HEK293 (cell line): ENCODE results near the gene OR4D6.

ENCODE experiments used
- CTCF ChIA-PET: fragments of 350-600 bp; formaldehyde crosslinking; extraction: SDS; loops from one replicate; lab custom pipeline; 2021; ENCODE audit warnings: antibody characterized with exemption; lab: Yijun Ruan, JAX
- POLR2A ChIA-PET: fragments of 300-600 bp; formaldehyde crosslinking; extraction: SDS; loops from one replicate; lab custom pipeline; 2020; ENCODE audit warnings: antibody characterized with exemption, inconsistent platforms; lab: Yijun Ruan, JAX
- H3K27ac ChIP-seq: fragments of 200-500 bp; sonication (Bioruptor generic); 2 replicates; pipeline ENCODE4 v1.5.1; 2014; ENCODE audit warnings: low read depth, low read length, control low read depth, inconsistent platforms; ENCODE audit errors: extremely low read depth
- H3K36me3 ChIP-seq, 2 experiments: fragments of 200-500 bp in 1 of 2; sonication (Bioruptor generic) in 1 of 2; 1 replicate in 1 of 2; 2 replicates in 1 of 2; pipeline ENCODE4 v1.5.1; 2014 to 2017; ENCODE audit warnings: inconsistent platforms in 2 of 2, low read length in 2 of 2; ENCODE audit not compliant: control insufficient read depth in 2 of 2, insufficient read depth in 1 of 2
- H3K4me1 ChIP-seq: fragments of 200-500 bp; sonication (Bioruptor generic); 2 replicates; pipeline ENCODE4 v1.5.1; 2014; ENCODE audit warnings: mild to moderate bottlenecking, low read length, inconsistent platforms; ENCODE audit not compliant: control insufficient read depth, insufficient read depth
- H3K4me3 ChIP-seq: 2 replicates; pipeline ENCODE4 v1.5.1; 2011; ENCODE audit warnings: low read depth, mild to moderate bottlenecking, control low read depth, low read length, moderate library complexity
- H3K9me3 ChIP-seq: fragments of 200-500 bp; sonication (Bioruptor generic); 2 replicates; pipeline ENCODE4 v1.5.1; 2014; ENCODE audit warnings: low read depth, low read length, inconsistent platforms; ENCODE audit not compliant: control insufficient read depth, insufficient read depth
- BCL11A ChIP-seq: fragments of 450-650 bp; formaldehyde crosslinking; IDR thresholded peaks from 2 replicates; pipeline ENCODE4 v1.5.1; 2016; ENCODE audit warnings: low read depth, missing biosample characterization, missing genetic modification characterization
- GLI2 ChIP-seq: fragments of 450-650 bp; formaldehyde crosslinking; IDR thresholded peaks from 2 replicates; pipeline ENCODE4; 2017; ENCODE audit warnings: missing biosample characterization, missing genetic modification characterization, low read depth, borderline replicate concordance
- GLIS1 ChIP-seq: fragments of 450-650 bp; formaldehyde crosslinking; IDR thresholded peaks from 2 replicates; pipeline ENCODE4 v1.5.1; 2016; ENCODE audit warnings: missing biosample characterization, missing genetic modification characterization
- ZFP69B ChIP-seq: fragments of 450-650 bp; formaldehyde crosslinking; IDR thresholded peaks from 2 replicates; pipeline ENCODE4 v1.5.1; 2016; ENCODE audit warnings: missing biosample characterization, missing genetic modification characterization
- ZIC2 ChIP-seq: fragments of 450-650 bp; formaldehyde crosslinking; IDR thresholded peaks from 2 replicates; pipeline ENCODE4 v1.5.1; 2016; ENCODE audit warnings: missing biosample characterization, missing genetic modification characterization
- ZNF174 ChIP-seq: fragments of 450-650 bp; formaldehyde crosslinking; IDR thresholded peaks from 2 replicates; pipeline ENCODE4 v1.5.0; 2017; ENCODE audit warnings: missing biosample characterization, mild to moderate bottlenecking, missing genetic modification characterization
- ZNF19 ChIP-seq: fragments of 450-650 bp; formaldehyde crosslinking; IDR thresholded peaks from 2 replicates; pipeline ENCODE4; 2016; ENCODE audit warnings: missing biosample characterization, missing genetic modification characterization, low read depth
- ZNF214 ChIP-seq: fragments of 450-650 bp; formaldehyde crosslinking; IDR thresholded peaks from 2 replicates; pipeline ENCODE4 v1.5.1; 2017; ENCODE audit warnings: missing biosample characterization, mild to moderate bottlenecking, missing genetic modification characterization, borderline replicate concordance
- ZNF324 ChIP-seq: fragments of 450-650 bp; formaldehyde crosslinking; IDR thresholded peaks from 2 replicates; pipeline ENCODE4 v1.5.1; 2016; ENCODE audit warnings: missing biosample characterization, missing genetic modification characterization
- ZNF707 ChIP-seq: fragments of 450-650 bp; formaldehyde crosslinking; IDR thresholded peaks from 2 replicates; pipeline ENCODE4 v1.5.1; 2016; ENCODE audit warnings: missing biosample characterization, missing genetic modification characterization
- ZNF768 ChIP-seq: fragments of 450-650 bp; formaldehyde crosslinking; IDR thresholded peaks from 2 replicates; pipeline ENCODE4 v1.5.1; 2018; ENCODE audit warnings: missing biosample characterization, mild to moderate bottlenecking, missing genetic modification characterization
- ZSCAN30 ChIP-seq: fragments of 450-650 bp; IDR thresholded peaks from 2 replicates; pipeline ENCODE4 v1.5.1; 2018; ENCODE audit warnings: missing biosample characterization, mild to moderate bottlenecking, missing genetic modification characterization, moderate library complexity
- TF ChIP-seq, protein P1 (sequence below): fragments of 450-650 bp; formaldehyde crosslinking; IDR thresholded peaks from 2 replicates; pipeline ENCODE4 v1.5.1; 2017; ENCODE audit warnings: missing biosample characterization, missing genetic modification characterization
- TF ChIP-seq, protein P2 (sequence below): fragments of 450-650 bp; formaldehyde crosslinking; IDR thresholded peaks from 2 replicates; pipeline ENCODE4 v1.5.1; 2016; ENCODE audit warnings: missing biosample characterization, missing genetic modification characterization, low read depth
- TF ChIP-seq, protein P3 (sequence below): fragments of 450-650 bp; formaldehyde crosslinking; IDR thresholded peaks from 2 replicates; pipeline ENCODE4 v1.5.1; 2016; ENCODE audit warnings: missing biosample characterization, missing genetic modification characterization

The OR4D6 gene

GRCh38 chr11:59423835-59424234 lies 32.9 kb upstream of the OR4D6 start:
- H3K9me3 ChIP-seq = no peaks in the 10 kb centered on the region
- ChIA-PET POLR2A (no interaction called here), CTCF (interaction anchor here (0.8 kb wide), 1 partner anchor 252 kb away, joined by 3 read pairs; the partner anchor contains the start of gene DTX4)
- H3K36me3 ChIP-seq = no peaks in the 10 kb centered on the region
- TF ChIP-seq GLIS1 (tag by site-specific recombination) (no peak), ZNF174 (no peak), ZNF214 (tag by site-specific recombination) (no peak), ZIC2 (tag by site-specific recombination) (no peak)
- no peak overlapping the region for H3K27ac ChIP-seq
- H3K4me3 ChIP-seq = no peak overlapping the region
- H3K4me1 ChIP-seq = no peaks in the 10 kb centered on the region

DNA sequence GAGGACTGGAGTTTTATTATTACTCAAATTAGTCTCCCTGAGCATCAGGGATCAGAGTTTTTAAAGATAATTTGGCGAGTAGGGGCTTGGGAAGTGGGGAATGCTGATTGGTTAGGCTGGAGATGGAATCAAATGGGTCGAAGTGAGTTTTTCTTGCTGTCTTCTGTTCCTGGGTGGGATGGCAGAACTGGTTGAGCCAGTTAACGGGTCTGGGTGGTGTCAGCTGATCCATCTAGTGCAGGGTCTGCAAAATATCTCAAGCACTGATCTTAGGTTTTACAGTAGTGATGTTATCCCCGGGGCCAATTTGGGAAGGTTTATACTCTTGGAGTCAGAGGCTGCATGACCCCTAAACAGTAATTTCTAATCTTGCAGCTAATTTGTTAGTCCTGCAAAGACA lies 31.6 kb upstream of the OR4D6 start:
- POLR2A ChIA-PET = no interaction called here
- Histone ChIP-seq H3K27ac (no peak overlapping the region), H3K4me1 (no peaks in the 10 kb centered on the region), H3K36me3 (no peaks in the 10 kb centered on the region), H3K9me3 (no peaks in the 10 kb centered on the region)
- CTCF ChIA-PET = interaction anchor here (0.6 to 1.6 kb wide), 4 partner anchors 216 to 730 kb away, joined by 3 to 5 read pairs (median 4); partner anchors contain the start of gene DTX4
- TF ChIP-seq BCL11A (tag by site-specific recombination) = no peak
- TF ChIP-seq ZNF707 (tag by site-specific recombination) = no peak
- TF ChIP-seq ZNF19 = no peak
- TF ChIP-seq, protein P1, sequence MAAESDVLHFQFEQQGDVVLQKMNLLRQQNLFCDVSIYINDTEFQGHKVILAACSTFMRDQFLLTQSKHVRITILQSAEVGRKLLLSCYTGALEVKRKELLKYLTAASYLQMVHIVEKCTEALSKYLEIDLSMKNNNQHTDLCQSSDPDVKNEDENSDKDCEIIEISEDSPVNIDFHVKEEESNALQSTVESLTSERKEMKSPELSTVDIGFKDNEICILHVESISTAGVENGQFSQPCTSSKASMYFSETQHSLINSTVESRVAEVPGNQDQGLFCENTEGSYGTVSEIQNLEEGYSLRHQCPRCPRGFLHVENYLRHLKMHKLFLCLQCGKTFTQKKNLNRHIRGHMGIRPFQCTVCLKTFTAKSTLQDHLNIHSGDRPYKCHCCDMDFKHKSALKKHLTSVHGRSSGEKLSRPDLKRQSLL (tag by site-specific recombination) = no peak
- TF ChIP-seq, protein P2, sequence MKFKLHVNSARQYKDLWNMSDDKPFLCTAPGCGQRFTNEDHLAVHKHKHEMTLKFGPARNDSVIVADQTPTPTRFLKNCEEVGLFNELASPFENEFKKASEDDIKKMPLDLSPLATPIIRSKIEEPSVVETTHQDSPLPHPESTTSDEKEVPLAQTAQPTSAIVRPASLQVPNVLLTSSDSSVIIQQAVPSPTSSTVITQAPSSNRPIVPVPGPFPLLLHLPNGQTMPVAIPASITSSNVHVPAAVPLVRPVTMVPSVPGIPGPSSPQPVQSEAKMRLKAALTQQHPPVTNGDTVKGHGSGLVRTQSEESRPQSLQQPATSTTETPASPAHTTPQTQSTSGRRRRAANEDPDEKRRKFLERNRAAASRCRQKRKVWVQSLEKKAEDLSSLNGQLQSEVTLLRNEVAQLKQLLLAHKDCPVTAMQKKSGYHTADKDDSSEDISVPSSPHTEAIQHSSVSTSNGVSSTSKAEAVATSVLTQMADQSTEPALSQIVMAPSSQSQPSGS (tag by site-specific recombination) = no peak
- TF ChIP-seq, all 188 proteins: peak for 0
- H3K4me3 ChIP-seq = no peak overlapping the region

DNA sequence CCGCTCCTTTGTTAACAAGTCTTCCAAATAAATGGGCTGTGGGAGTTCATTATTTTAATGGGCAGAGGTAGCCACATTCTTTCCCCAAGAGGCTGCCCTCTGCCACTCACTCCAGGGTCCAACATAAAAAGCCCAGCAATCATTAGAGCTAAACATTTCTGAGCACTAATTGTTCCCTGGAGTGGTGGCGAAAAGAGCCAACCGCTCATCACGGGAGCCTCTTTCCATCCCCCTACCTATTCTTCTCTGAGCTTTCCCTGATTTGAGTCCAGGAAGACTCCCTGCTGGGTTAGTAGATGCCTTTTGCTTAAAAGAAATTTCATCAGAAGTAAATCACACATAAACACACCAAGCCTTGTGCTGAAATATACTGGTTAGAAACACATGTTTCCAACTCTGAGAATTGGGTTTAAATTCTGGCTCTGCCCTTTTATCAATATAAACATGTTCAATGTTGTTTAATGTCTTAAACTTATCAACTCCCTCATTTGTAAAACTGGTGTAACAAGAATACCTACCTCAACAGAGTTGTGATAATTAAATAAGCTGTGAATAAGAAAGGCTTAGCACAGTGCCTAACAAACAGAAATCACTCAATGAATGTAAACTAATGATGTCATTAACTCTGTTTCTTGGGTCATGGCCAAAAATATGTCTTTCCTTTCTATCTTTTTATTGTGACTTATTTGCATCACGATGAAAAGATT lies 30.2 kb upstream of the OR4D6 start, which contains the start of gene OR5A2:
OR5A2 (minus strand) TSS at position 53 of the 707 bp plus-strand sequence. CDS start 3,460 bp downstream, outside the sequence.
- H3K9me3 ChIP-seq = no peaks in the 10 kb centered on the region
- no peaks in the 10 kb centered on the region for H3K4me1 ChIP-seq
- no peaks in the 10 kb centered on the region for H3K36me3 ChIP-seq
- ChIA-PET CTCF (interaction anchor here (1.6 kb wide), 1 partner anchor 254 kb away, joined by 5 read pairs; the partner anchor contains the start of gene DTX4), POLR2A (no interaction called here)
- H3K4me3 ChIP-seq = no peak within 1 kb of the TSS
- no peak within 1 kb of the TSS for H3K27ac ChIP-seq
- TF ChIP-seq ZNF768 (tag by site-specific recombination) (no peak), ZNF324 (tag by site-specific recombination) (no peak), ZSCAN30 (tag by site-specific recombination) (no peak)
- TF ChIP-seq, protein P2 (tag by site-specific recombination) = peak; percentile 68; the same call in 1 of the 2 replicates

DNA sequence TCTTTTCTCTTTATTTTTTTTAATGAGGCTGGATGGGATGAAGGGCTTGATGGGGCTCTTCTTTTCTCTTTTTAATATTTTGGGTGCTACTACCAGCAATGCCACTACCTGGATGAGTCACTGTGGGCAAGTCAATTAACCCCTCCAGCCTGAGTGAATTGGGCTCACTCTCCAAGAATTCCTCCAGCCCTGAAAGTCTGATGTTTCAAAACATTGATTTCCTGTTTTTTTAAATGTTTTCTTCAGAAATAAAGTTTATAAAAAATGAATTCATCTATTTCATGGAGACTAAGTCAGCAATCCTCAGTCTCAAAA lies 29.7 kb upstream of the OR4D6 start:
- TF ChIP-seq GLI2 (tag by site-specific recombination) (no peak), ZFP69B (tag by site-specific recombination) (no peak)
- TF ChIP-seq, protein P3, sequence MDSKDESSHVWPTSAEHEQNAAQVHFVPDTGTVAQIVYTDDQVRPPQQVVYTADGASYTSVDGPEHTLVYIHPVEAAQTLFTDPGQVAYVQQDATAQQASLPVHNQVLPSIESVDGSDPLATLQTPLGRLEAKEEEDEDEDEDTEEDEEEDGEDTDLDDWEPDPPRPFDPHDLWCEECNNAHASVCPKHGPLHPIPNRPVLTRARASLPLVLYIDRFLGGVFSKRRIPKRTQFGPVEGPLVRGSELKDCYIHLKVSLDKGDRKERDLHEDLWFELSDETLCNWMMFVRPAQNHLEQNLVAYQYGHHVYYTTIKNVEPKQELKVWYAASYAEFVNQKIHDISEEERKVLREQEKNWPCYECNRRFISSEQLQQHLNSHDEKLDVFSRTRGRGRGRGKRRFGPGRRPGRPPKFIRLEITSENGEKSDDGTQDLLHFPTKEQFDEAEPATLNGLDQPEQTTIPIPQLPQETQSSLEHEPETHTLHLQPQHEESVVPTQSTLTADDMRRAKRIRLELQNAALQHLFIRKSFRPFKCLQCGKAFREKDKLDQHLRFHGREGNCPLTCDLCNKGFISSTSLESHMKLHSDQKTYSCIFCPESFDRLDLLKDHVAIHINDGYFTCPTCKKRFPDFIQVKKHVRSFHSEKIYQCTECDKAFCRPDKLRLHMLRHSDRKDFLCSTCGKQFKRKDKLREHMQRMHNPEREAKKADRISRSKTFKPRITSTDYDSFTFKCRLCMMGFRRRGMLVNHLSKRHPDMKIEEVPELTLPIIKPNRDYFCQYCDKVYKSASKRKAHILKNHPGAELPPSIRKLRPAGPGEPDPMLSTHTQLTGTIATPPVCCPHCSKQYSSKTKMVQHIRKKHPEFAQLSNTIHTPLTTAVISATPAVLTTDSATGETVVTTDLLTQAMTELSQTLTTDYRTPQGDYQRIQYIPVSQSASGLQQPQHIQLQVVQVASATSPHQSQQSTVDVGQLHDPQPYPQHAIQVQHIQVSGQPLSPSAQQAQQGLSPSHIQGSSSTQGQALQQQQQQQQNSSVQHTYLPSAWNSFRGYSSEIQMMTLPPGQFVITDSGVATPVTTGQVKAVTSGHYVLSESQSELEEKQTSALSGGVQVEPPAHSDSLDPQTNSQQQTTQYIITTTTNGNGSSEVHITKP (tag by site-specific recombination) = peak; percentile 60; the same call in 1 of the 2 replicates
- TF ChIP-seq, all 188 proteins: peak for 1
- ChIA-PET POLR2A (no interaction called here), CTCF (no interaction called here)
- Histone ChIP-seq H3K36me3 (no peaks in the 10 kb centered on the region), H3K9me3 (no peaks in the 10 kb centered on the region), H3K4me3 (no peak overlapping the region), H3K4me1 (no peaks in the 10 kb centered on the region), H3K27ac (no peak overlapping the region)
